T-cell (primary cell): ENCODE results near the gene MYO1F. TPM values are rescaled to one million over a fixed set of nuclear protein-coding genes. Genes with fewer than 3 reads are reported as not detected.

Experiments
- ATAC-seq, 4 experiments: fragments of 200-7000 bp in 3 of 4; fragments of 150-1000 bp in 1 of 4; cut with Tn5 transposase; replicated peaks in 1 of 4; 1 replicate in 3 of 4; 2 replicates in 1 of 4; pipeline ENCODE4 v1.10.0; 2021; ENCODE audit warnings: moderate library complexity in 3 of 4, mild to moderate bottlenecking in 2 of 4, moderate number of reproducible peaks in 1 of 4
- CTCF ChIA-PET, 2 donors: fragments of 300-600 bp; sonication (Branson Sonifier 250); formaldehyde crosslinking; loops; one replicate each; lab custom pipeline; 2022; ENCODE audit warnings: antibody characterized with exemption in 2 of 2; lab: Charles Lee
- POLR2A ChIA-PET, 2 donors: fragments of 300-600 bp; sonication (Branson Sonifier 250); formaldehyde crosslinking; loops; one replicate each; lab custom pipeline; 2022; ENCODE audit warnings: antibody characterized with exemption in 2 of 2; lab: Charles Lee
- DNase-seq, 35 experiments: peaks; one replicate each; pipeline versions ENCODE4 v3.0.0 to v3.0.0-alpha.2; 2013 to 2023
- H3K27ac ChIP-seq: one replicate; pipeline ENCODE4 v1.5.1; 2013; ENCODE audit warnings: low read length
- H3K27me3 ChIP-seq, 2 experiments: replicated peaks in 1 of 2; 1 replicate in 1 of 2; 2 replicates in 1 of 2; pipeline versions ENCODE4 v1.6.1 to v1.7.0; 2013; ENCODE audit warnings: low read length in 1 of 2, mixed read lengths in 1 of 2; ENCODE audit not compliant: control insufficient read depth in 2 of 2, insufficient read depth in 2 of 2; ENCODE audit errors: extremely low read depth in 1 of 2
- H3K36me3 ChIP-seq, 2 donors: 1 replicate in 1 of 2; 2 replicates in 1 of 2; pipeline versions ENCODE4 v1.6.1 to v1.7.0; 2013; ENCODE audit warnings: low read length in 1 of 2; ENCODE audit not compliant: control insufficient read depth in 2 of 2, insufficient read depth in 1 of 2; ENCODE audit errors: extremely low read depth in 1 of 2
- H3K4me1 ChIP-seq, 2 experiments: 1 replicate in 1 of 2; 2 replicates in 1 of 2; pipeline versions ENCODE4 v1.6.1 to v1.7.0; 2013; ENCODE audit warnings: low read length in 2 of 2, mixed read lengths in 1 of 2; ENCODE audit not compliant: insufficient read depth in 2 of 2, control insufficient read depth in 1 of 2; ENCODE audit errors: extremely low read depth in 1 of 2
- H3K4me3 ChIP-seq, 2 donors: 1 replicate in 1 of 2; 2 replicates in 1 of 2; pipeline versions ENCODE4 v1.5.1 to v1.7.0; 2013; ENCODE audit warnings: mild to moderate bottlenecking in 2 of 2, low read length in 1 of 2, moderate library complexity in 1 of 2; ENCODE audit not compliant: control insufficient read depth in 1 of 2; ENCODE audit errors: extremely low read depth in 1 of 2
- H3K9me3 ChIP-seq: 2 replicates; pipeline ENCODE4 v1.7.0; 2013
- H3K27ac Mint-ChIP-seq, 2 donors: one replicate each; pipeline ENCODE4 v1.8.0; 2020 to 2021; ENCODE audit warnings: mild to moderate bottlenecking in 2 of 2, mixed read lengths in 2 of 2
- H3K27me3 Mint-ChIP-seq, 2 donors: one replicate each; pipeline ENCODE4 v1.8.0; 2021 to 2022; ENCODE audit warnings: mixed read lengths in 2 of 2
- H3K36me3 Mint-ChIP-seq: one replicate; pipeline ENCODE4 v1.8.0; 2021; ENCODE audit warnings: mixed read lengths
- H3K4me1 Mint-ChIP-seq, 3 donors: one replicate each; pipeline ENCODE4 v1.8.0; 2020 to 2022; ENCODE audit warnings: mixed read lengths in 3 of 3, mild to moderate bottlenecking in 1 of 3
- H3K4me3 Mint-ChIP-seq, 3 donors: one replicate each; pipeline ENCODE4 v1.8.0; 2020 to 2022; ENCODE audit warnings: mild to moderate bottlenecking in 3 of 3, mixed read lengths in 3 of 3, moderate library complexity in 3 of 3
- H3K9me3 Mint-ChIP-seq, 3 donors: one replicate each; pipeline ENCODE4 v1.8.0; 2020 to 2022; ENCODE audit warnings: mixed read lengths in 3 of 3
- WGBS: methylation state at CpG from one replicate; pipeline ENCODE4 v1.1.5; 2013; ENCODE audit warnings: missing lambda C conversion rate; ENCODE audit not compliant: insufficient coverage; 5-methylcytosine and 5-hydroxymethylcytosine counted together
- total RNA-seq, 35 experiments: library from RNA in 6 of 35; stranded (reverse) in 6 of 35; fragments of 120-200 nt in 1 of 35; gene quantifications; one replicate each; pipeline versions ENCODE4 v1.2.1 to v1.2.4 and lab custom pipeline; 2013 to 2026

MYO1F gene
- total RNA-seq, 5 donors from 2014 or later (not counting 1 experiment from before 2014, with no cell fraction given): 109 to 363 (median 277) TPM

DNA sequence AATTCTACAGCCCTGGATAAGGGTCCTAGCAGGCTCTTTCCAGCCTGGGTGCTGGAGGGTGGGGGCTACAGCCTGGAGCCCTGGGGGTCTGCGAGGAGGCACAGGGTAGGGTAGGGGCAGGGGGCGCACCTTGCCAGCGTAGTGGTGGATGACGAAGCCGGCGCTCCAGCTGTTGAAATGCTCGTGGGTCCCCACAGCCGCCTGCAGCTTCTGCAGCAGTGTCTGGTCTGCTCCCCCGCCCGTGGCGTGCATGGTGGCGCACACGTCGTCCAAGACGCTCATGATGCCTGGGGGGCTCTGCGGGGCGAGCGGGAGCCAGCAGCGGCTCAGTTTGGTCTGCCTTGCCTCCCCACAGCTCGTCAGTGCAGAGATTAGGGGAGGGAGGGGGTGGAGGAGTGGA is 33.1 kb downstream of the MYO1F start:
- H3K27ac ChIP-seq: no peak overlapping the region
- no peak overlapping the region for H3K4me3 ChIP-seq
- H3K36me3 ChIP-seq: peaks cover 0 to 54% of the 10 kb centered on the region in 2 donors
- ChIA-PET POLR2A (no interaction called here), CTCF (no interaction called here)
- H3K9me3 ChIP-seq: no peaks in the 10 kb centered on the region
- WGBS: 98% methylated on average over 20 of the region's 20 CpGs
- H3K4me1 Mint-ChIP-seq: peaks cover 0 to 3% (median 0%) of the 10 kb centered on the region in 3 donors
- H3K27me3 ChIP-seq: no peaks in the 10 kb centered on the region
- peaks cover 20% of the 10 kb centered on the region for H3K36me3 Mint-ChIP-seq
- H3K9me3 Mint-ChIP-seq: no peaks in the 10 kb centered on the region
- DNase-seq: no peak
- ATAC-seq: no peak
- H3K4me3 Mint-ChIP-seq: no peak overlapping the region
- H3K27me3 Mint-ChIP-seq: no peaks in the 10 kb centered on the region
- no peaks in the 10 kb centered on the region for H3K4me1 ChIP-seq
- no peak overlapping the region for H3K27ac Mint-ChIP-seq

DNA sequence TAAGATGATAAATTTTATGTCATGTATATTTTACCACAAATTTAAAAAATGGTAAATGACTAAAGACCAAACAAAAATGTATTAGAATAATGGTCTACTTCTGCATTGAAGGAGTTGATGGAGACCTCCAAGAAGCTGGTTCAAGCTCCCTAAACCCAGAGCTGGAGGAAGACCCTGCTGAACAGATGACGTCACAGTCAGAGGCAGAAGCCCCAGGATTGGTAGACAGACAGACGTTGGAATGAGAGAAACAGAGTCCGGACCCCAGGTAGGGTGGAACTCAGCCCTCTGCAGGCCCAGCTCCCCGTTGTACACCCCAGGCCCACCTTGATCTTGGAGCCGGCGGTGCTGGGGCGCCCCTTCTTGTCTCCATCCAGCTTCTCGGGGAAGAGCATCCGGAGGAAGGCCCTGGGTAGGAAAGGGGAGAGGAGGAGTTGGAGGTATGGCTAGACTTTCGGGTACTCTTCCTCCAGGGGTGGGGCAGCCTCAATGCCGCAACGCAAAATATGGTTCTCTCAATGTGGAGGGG is 37.6 kb downstream of the MYO1F start:
- ATAC-seq: no peak
- H3K27ac ChIP-seq: no peak overlapping the region
- no peaks in the 10 kb centered on the region for H3K4me1 Mint-ChIP-seq
- ChIA-PET CTCF (interaction anchor here in 1 of 2 donors (0.6 kb wide), 1 partner anchor 1873 kb away, joined by 4 read pairs; no protein-coding TSS in a partner anchor), POLR2A (no interaction called here)
- no peaks in the 10 kb centered on the region for H3K9me3 ChIP-seq
- H3K27me3 Mint-ChIP-seq: no peaks in the 10 kb centered on the region
- DNase-seq: no peak
- no peak overlapping the region for H3K4me3 Mint-ChIP-seq
- no peaks in the 10 kb centered on the region for H3K4me1 ChIP-seq
- no peaks in the 10 kb centered on the region for H3K9me3 Mint-ChIP-seq
- 92% methylated on average over 11 of the region's 12 CpGs for WGBS
- peak overlapping the region; percentile 16 to 31 for H3K27ac Mint-ChIP-seq
- peaks cover 23% of the 10 kb centered on the region for H3K36me3 Mint-ChIP-seq
- H3K4me3 ChIP-seq: no peak overlapping the region
- H3K36me3 ChIP-seq: peaks cover 0 to 59% of the 10 kb centered on the region in 2 donors
- no peaks in the 10 kb centered on the region for H3K27me3 ChIP-seq

DNA sequence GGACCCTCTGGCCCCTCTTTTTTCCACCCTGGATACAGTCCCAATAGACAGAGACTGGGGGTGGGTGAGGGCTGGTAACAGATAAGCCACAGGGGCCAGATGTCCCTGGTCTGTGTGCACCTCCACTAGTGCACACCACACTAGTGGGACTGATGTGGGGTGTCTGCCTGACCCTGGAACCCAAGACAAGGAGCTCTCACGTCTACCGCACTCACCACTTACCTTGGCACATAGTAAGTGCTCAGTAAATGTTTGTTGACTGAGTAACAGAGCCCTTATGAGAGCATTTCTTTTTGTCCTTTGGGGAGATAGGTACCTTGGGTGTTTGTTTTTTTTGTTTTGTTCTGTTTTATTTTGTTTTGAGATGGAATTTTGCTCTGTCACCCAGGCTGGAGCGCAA is 40.1 kb downstream of the MYO1F start:
- peaks cover 0 to 3% (median 0%) of the 10 kb centered on the region in 3 donors for H3K4me1 Mint-ChIP-seq
- no peak overlapping the region for H3K27ac Mint-ChIP-seq
- no peaks in the 10 kb centered on the region for H3K27me3 Mint-ChIP-seq
- DNase-seq: no peak
- H3K27ac ChIP-seq: no peak overlapping the region
- H3K36me3 Mint-ChIP-seq: peaks cover 25% of the 10 kb centered on the region
- no peaks in the 10 kb centered on the region for H3K4me1 ChIP-seq
- H3K4me3 ChIP-seq: no peak overlapping the region
- 100% methylated on average over 2 of the region's 3 CpGs for WGBS
- ChIA-PET POLR2A (no interaction called here), CTCF (no interaction called here)
- no peaks in the 10 kb centered on the region for H3K9me3 ChIP-seq
- no peaks in the 10 kb centered on the region for H3K27me3 ChIP-seq
- H3K36me3 ChIP-seq: peaks cover 0 to 63% of the 10 kb centered on the region in 2 donors
- no peak for ATAC-seq
- no peak overlapping the region for H3K4me3 Mint-ChIP-seq
- no peaks in the 10 kb centered on the region for H3K9me3 Mint-ChIP-seq

DNA sequence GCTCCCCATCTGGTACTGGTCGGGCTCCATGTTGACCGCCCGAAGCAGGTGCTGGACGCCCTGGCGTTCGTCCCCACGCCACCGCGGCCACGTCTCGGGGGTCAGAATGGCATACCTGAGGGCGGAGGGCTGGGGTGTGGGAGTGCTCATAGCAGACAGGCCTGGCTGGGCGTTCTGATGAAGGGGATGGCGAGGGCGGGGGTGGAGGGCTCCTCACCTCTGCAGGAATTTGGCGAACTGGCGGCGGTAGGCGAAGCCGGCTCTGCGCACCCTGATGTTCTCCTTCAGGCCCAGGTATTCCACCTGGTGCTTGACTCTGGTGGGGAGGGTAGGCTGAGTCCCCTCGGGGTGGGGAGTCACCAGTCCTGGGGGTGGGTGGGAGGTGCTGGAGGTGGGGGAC is 41.0 kb downstream of the MYO1F start:
- ATAC-seq (no peak), DNase-seq (no peak)
- WGBS: 95% methylated on average over 9 of the region's 22 CpGs
- no peak overlapping the region for H3K4me3 ChIP-seq
- no peak overlapping the region for H3K4me3 Mint-ChIP-seq
- peak overlapping the region in 1 of 2 donors; percentile 27 for H3K27ac Mint-ChIP-seq
- H3K9me3 Mint-ChIP-seq: no peaks in the 10 kb centered on the region
- H3K36me3 Mint-ChIP-seq: peaks cover 30% of the 10 kb centered on the region
- H3K27ac ChIP-seq: no peak overlapping the region
- H3K36me3 ChIP-seq: peaks cover 0 to 64% of the 10 kb centered on the region in 2 donors
- H3K4me1 ChIP-seq: no peaks in the 10 kb centered on the region
- no peaks in the 10 kb centered on the region for H3K27me3 Mint-ChIP-seq
- H3K4me1 Mint-ChIP-seq: peaks cover 0 to 4% (median 0%) of the 10 kb centered on the region in 3 donors
- no peaks in the 10 kb centered on the region for H3K9me3 ChIP-seq
- CTCF ChIA-PET: no interaction called here
- POLR2A ChIA-PET: no interaction called here
- H3K27me3 ChIP-seq: no peaks in the 10 kb centered on the region

DNA sequence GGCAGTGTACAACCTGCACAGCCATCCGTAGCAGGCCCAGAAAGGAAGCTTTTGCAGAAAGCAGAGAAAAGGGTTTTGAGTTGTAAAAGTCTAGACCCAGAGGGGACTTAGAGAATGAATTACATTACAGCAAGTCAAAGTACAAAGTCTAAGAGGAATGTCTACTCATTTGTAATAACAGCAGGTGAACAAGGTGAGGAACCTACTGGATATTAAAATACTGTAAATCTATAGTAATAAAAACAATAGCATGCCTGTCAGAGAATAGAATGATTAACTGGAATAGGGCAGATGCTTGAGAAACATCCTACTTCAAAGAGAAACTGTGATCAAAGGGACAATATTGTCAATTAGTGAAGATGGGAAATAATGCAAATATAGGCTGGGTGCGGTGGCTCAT is 45.0 kb downstream of the MYO1F start:
- peaks cover 41% of the 10 kb centered on the region for H3K36me3 Mint-ChIP-seq
- WGBS: 100% methylated on average over 1 of the region's 2 CpGs
- H3K36me3 ChIP-seq: peaks cover 0 to 66% of the 10 kb centered on the region in 2 donors

DNA sequence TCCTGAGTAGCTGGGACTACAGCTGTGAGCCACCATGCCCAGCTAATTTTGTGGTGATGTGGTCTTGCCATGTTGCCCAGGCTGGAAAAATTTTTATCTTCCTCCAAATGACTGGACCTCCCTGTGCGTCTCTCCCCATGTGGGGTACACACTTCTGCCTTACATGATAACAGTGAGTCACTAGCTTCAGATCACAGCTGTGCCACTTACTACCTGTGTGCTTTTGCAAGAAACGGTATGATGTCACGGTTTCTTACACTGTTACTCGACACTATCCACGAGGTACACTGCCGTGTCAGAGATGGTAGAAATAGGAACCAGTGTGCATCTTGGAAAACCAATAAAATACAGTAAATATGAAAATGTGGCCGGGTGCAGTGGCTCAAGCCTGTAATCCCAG is 45.8 kb downstream of the MYO1F start:
- H3K27ac Mint-ChIP-seq: no peak overlapping the region

More for the DNA sequence above, 45.0 kb downstream of the MYO1F start:
- Histone ChIP-seq H3K27me3 (no peaks in the 10 kb centered on the region), H3K27ac (no peak overlapping the region), H3K4me3 (no peak overlapping the region), H3K9me3 (no peaks in the 10 kb centered on the region), H3K4me1 (peaks cover 0 to 5% of the 10 kb centered on the region in 2 experiments)
- H3K4me3 Mint-ChIP-seq: no peak overlapping the region
- ATAC-seq (no peak), DNase-seq (no peak)
- no peaks in the 10 kb centered on the region for H3K9me3 Mint-ChIP-seq
- peak overlapping the region; percentile 23 to 48 for H3K27ac Mint-ChIP-seq
- POLR2A ChIA-PET: no interaction called here
- H3K4me1 Mint-ChIP-seq: peaks cover 9 to 21% (median 15%) of the 10 kb centered on the region in 3 donors
- H3K27me3 Mint-ChIP-seq: no peaks in the 10 kb centered on the region
- CTCF ChIA-PET: no interaction called here

More for the DNA sequence above, 45.8 kb downstream of the MYO1F start:
- Histone ChIP-seq H3K27ac (no peak overlapping the region), H3K9me3 (no peaks in the 10 kb centered on the region), H3K4me1 (peaks cover 0 to 5% of the 10 kb centered on the region in 2 experiments), H3K27me3 (no peaks in the 10 kb centered on the region), H3K36me3 (peaks cover 0 to 65% of the 10 kb centered on the region in 2 donors), H3K4me3 (no peak overlapping the region)
- Mint-ChIP-seq H3K36me3 (peaks cover 42% of the 10 kb centered on the region), H3K9me3 (no peaks in the 10 kb centered on the region), H3K27me3 (no peaks in the 10 kb centered on the region), H3K4me1 (peaks cover 11 to 21% (median 20%) of the 10 kb centered on the region in 3 donors), H3K4me3 (no peak overlapping the region)
- DNase-seq (no peak), ATAC-seq (no peak)
- CTCF ChIA-PET: no interaction called here
- WGBS: 94% methylated on average over 2 of the region's 7 CpGs
- POLR2A ChIA-PET: no interaction called here
